ENCODE data around the gene HEPH.

DNA sequence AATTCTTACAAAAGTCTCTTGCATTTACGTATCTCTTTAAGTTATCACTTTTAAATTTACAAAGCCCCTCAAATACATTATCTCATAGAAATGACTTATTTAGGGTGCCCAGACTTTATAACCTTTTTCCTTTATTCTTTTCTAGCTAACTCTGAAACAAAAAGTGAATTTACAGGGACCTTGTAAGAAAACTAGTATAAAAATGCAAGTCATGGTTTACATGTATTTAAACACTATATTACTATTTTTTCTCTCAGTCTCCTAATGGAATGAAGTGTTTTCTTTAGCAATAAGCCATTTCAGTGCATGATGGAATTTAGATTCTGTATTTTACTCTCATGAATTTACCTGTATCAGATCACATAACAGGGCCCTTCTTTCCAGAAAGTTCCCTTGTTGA is 14.5 kb upstream of the HEPH start:
- no peak for TF ChIP-seq BRCA1 (IDR thresholded peaks at IDR 0.05)
- no peak for TF ChIP-seq BRCA1 (CRISPR knock-in tag; IDR thresholded peaks at IDR 0.05)
- TF ChIP-seq CHD4 (IDR thresholded peaks at IDR 0.05; ENCODE audit: insufficient read depth, insufficient replicate concordance, low read depth, low read length, poor library complexity, severe bottlenecking) = no peak
- TF ChIP-seq, protein P1, sequence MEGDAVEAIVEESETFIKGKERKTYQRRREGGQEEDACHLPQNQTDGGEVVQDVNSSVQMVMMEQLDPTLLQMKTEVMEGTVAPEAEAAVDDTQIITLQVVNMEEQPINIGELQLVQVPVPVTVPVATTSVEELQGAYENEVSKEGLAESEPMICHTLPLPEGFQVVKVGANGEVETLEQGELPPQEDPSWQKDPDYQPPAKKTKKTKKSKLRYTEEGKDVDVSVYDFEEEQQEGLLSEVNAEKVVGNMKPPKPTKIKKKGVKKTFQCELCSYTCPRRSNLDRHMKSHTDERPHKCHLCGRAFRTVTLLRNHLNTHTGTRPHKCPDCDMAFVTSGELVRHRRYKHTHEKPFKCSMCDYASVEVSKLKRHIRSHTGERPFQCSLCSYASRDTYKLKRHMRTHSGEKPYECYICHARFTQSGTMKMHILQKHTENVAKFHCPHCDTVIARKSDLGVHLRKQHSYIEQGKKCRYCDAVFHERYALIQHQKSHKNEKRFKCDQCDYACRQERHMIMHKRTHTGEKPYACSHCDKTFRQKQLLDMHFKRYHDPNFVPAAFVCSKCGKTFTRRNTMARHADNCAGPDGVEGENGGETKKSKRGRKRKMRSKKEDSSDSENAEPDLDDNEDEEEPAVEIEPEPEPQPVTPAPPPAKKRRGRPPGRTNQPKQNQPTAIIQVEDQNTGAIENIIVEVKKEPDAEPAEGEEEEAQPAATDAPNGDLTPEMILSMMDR (IDR thresholded peaks at IDR 0.05 in 2 of 3, conservative IDR thresholded peaks at IDR 0.05 in 1 of 3; ENCODE audit: insufficient read depth in 2 of 3, low read depth in 1 of 3, low read length in 3 of 3) = no peak
- TF ChIP-seq, protein P2, sequence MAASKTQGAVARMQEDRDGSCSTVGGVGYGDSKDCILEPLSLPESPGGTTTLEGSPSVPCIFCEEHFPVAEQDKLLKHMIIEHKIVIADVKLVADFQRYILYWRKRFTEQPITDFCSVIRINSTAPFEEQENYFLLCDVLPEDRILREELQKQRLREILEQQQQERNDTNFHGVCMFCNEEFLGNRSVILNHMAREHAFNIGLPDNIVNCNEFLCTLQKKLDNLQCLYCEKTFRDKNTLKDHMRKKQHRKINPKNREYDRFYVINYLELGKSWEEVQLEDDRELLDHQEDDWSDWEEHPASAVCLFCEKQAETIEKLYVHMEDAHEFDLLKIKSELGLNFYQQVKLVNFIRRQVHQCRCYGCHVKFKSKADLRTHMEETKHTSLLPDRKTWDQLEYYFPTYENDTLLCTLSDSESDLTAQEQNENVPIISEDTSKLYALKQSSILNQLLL (CRISPR knock-in tag; IDR thresholded peaks at IDR 0.05; ENCODE audit: borderline replicate concordance) = no peak
- no peak for TF ChIP-seq NCOA4 (IDR thresholded peaks at IDR 0.05; ENCODE audit: partially characterized antibody)
- TF ChIP-seq SMC3 (conservative IDR thresholded peaks at IDR 0.05; ENCODE audit: insufficient read depth, low read depth, low read length) = no peak
- TF ChIP-seq FOXP1 (CRISPR knock-in tag; IDR thresholded peaks at IDR 0.05) = no peak
- no peak for TF ChIP-seq RFX7 (CRISPR knock-in tag; IDR thresholded peaks at IDR 0.05)
- TF ChIP-seq ZNF263 (CRISPR knock-in tag; IDR thresholded peaks at IDR 0.05; ENCODE audit: borderline replicate concordance) = no peak
- no peak for TF ChIP-seq POLR2AphosphoS5 (IDR thresholded peaks at IDR 0.05; ENCODE audit: control insufficient read depth, insufficient read depth, low read depth, low read length)
